RPMI8226 (cell line): Measurements from ENCODE around the gene AMPH.

ENCODE experiments used
- DNase-seq: peaks from one replicate; pipeline ENCODE4 v3.0.0-alpha.2; 2015

AMPH gene

GRCh38 chr7:38535073-38535472 lies 96.1 kb downstream of the AMPH start:
- no peak for DNase-seq

- no peak for DNase-seq
Observed at GRCh38 chr7:38525857-38526256, 105.3 kb downstream of the AMPH start.

GRCh38 chr7:38524786-38525185 lies 106.4 kb downstream of the AMPH start:
- no peak for DNase-seq

GRCh38 chr7:38520741-38521140 lies 110.4 kb downstream of the AMPH start:
- DNase-seq: no peak

- no peak for DNase-seq
Observed at GRCh38 chr7:38518541-38518940, 112.6 kb downstream of the AMPH start.

- no peak for DNase-seq
Observed at GRCh38 chr7:38512704-38513103, 118.5 kb downstream of the AMPH start.

- DNase-seq: no peak
Observed at GRCh38 chr7:38512291-38512690, 118.9 kb downstream of the AMPH start.

GRCh38 chr7:38507384-38507783 lies 123.8 kb downstream of the AMPH start:
- DNase-seq: no peak

GRCh38 chr7:38506756-38507155 lies 124.4 kb downstream of the AMPH start:
- no peak for DNase-seq

GRCh38 chr7:38506004-38506403 lies 125.2 kb downstream of the AMPH start:
- no peak for DNase-seq

GRCh38 chr7:38504684-38505083 lies 126.5 kb downstream of the AMPH start:
- DNase-seq: no peak

GRCh38 chr7:38502848-38503247 lies 128.3 kb downstream of the AMPH start:
- DNase-seq: no peak

- DNase-seq: no peak
Observed at GRCh38 chr7:38502289-38502688, 128.9 kb downstream of the AMPH start.

GRCh38 chr7:38492010-38492409 lies 139.2 kb downstream of the AMPH start:
- no peak for DNase-seq

GRCh38 chr7:38482521-38482920 lies 148.7 kb downstream of the AMPH start:
- no peak for DNase-seq

GRCh38 chr7:38481401-38481800 lies 149.8 kb downstream of the AMPH start:
- no peak for DNase-seq

GRCh38 chr7:38478404-38478803 lies 152.8 kb downstream of the AMPH start:
- DNase-seq: no peak

GRCh38 chr7:38477333-38477732 lies 153.8 kb downstream of the AMPH start:
- DNase-seq: no peak

- no peak for DNase-seq
Observed at GRCh38 chr7:38476764-38477163, 154.4 kb downstream of the AMPH start.

- no peak for DNase-seq
Observed at GRCh38 chr7:38465956-38466355, 165.2 kb downstream of the AMPH start.

GRCh38 chr7:38463277-38464225 lies 167.6 kb downstream of the AMPH start:
- DNase-seq: peak; percentile 95

GRCh38 chr7:38462819-38463218 lies 168.4 kb downstream of the AMPH start:
- DNase-seq: no peak

GRCh38 chr7:38461887-38462286 lies 169.3 kb downstream of the AMPH start:
- no peak for DNase-seq

GRCh38 chr7:38453826-38454225 lies 177.3 kb downstream of the AMPH start:
- DNase-seq: no peak

GRCh38 chr7:38453168-38453567 lies 178.0 kb downstream of the AMPH start:
- no peak for DNase-seq
